GM19452 (cell line): Measurements from ENCODE around the gene IQCF6.
"Not testable (repeated sequence)": the region's sequence is repeated elsewhere in the genome, so short reads cannot be mapped to it uniquely, and the experiment has no call there.

Experiments used
- ATAC-seq: cut with Tn5 transposase; IDR thresholded peaks from one replicate; pipeline ENCODE4 v1.9.1; 2021; ENCODE audit not compliant: unreplicated experiment

The IQCF6 gene

DNA sequence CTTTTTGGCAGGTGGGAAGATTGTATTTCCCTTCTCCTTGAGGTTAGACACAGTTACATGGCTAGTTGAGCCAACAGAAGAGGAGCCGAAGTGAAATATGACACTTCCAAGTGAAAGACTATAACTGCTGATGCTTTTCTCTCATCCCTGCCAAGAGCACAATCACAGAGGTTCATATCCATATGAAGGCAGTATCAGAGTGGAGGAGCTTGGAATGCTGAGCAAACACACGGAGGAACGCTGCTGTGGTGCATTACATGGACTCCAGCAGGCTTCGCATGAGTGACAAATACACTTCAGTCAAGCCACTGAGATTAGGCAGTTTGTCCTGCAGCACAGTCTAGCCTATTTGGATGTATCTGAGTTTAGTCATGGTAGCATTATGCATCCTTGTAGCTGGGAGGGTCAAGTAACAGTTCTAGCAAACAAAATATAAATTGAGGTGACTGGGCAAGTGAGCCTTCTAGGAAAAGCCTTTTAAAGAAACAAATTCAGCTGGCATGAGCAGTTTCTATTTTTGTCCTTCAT is 5.4 kb downstream of the IQCF6 start:
- no peak for ATAC-seq

DNA sequence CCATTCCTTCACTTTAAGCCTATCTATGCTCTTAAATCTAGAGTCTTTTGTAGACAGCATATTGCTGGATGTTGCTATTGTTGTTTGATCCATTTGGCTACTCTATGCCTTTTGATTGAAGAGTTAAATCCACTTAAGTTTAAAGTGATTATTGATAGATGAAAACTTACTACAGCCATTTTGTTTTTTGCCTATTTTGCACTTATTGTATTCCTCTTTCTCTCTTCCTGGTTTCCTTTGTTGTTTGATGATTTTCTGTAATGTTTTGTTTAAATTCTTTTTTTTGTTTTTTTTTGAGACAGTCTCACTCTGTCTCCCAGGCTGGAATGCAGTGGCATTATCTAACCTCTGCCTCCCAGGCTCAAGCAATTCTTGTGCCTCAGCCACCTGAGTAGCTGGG is 19.8 kb downstream of the IQCF6 start:
- no peak for ATAC-seq

- not testable (repeated sequence) for ATAC-seq
Observed at GRCh38 chr3:51753763-51754750, 25.0 kb downstream of the IQCF6 start.

DNA sequence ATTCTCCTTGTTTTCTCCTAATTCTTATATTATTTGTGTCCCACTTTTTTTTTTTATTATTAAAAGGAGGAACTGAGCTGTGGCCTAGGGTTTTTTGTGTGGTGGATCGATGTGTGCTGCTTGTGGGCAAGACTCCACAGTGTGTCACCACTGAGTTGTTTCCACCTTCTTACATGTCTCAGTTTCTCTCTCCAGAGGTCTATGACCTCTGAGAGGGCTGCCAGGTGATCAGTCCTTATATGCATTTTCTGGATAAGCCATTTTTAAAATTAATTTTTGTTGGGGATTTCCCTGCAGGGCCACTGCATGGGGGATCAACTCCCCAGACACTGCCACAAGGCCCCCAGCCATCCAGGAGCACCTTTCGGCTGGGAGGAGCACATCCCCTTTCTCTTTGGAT is 27.8 kb downstream of the IQCF6 start:
- no peak for ATAC-seq

DNA sequence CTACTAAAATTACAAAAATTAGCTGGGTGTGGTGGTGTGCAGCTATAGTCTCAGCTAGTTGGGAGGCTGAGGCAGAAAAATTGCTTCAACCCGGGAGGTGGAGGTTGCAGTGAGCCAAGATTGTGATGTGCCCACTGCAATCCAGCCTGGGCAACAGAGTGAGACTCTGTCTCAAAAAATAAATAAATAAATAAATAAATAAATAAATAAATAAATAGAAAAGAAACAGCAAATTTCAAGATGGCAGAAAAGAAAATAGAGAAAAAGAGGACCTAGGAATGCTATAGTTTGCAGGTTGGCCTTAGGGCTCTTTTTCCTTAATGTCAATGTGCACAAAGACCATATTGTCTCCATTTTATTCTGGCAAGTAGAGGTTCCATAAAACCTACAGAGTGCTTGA is 28.2 kb downstream of the IQCF6 start:
- no peak for ATAC-seq

- no peak for ATAC-seq
Observed at GRCh38 chr3:51748327-51748726, 30.7 kb downstream of the IQCF6 start.

- no peak for ATAC-seq
Observed at GRCh38 chr3:51747840-51748239, 31.2 kb downstream of the IQCF6 start.

GRCh38 chr3:51742978-51743377 is 36.1 kb downstream of the IQCF6 start:
- not testable (repeated sequence) for ATAC-seq

DNA sequence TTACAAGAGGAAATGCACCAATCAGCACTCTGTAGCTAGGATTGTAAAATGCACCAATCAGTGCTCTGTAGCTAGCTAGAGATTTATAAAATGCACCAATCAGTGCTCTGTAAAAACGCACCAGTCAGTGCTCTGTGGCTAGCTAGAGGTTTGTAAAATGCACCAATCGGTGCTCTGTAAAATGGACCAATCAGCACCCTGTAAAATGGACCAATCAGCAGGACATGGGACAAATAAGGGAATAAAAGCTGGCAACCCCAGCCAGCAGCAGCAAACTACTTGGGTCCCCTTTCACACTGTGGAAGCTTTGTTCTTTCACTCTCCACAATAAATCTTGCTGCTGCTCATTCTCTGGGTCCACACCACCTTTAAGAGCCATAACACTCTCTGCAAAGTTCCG is 36.7 kb downstream of the IQCF6 start:
- not testable (repeated sequence) for ATAC-seq

DNA sequence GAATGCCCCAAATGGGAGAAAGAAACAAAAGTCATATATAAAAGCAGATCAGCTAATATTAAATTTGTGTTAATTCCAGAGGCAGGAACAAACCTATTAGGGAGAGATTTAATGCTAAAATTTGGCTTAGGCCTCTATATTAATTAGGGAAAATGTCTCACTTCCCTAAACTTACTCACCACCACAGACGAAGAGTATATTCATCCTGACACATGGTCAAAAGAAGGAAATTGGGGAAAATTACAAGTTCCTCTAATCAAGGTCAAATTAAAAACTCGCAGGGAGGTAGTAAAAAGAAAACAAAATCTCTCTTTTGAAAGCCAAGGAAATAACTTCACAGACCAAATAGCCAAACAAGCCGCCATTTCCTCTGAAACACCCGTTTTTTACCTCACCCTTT is 39.9 kb downstream of the IQCF6 start:
- no peak for ATAC-seq

- no peak for ATAC-seq
Observed at GRCh38 chr3:51735950-51736349, 43.1 kb downstream of the IQCF6 start.

DNA sequence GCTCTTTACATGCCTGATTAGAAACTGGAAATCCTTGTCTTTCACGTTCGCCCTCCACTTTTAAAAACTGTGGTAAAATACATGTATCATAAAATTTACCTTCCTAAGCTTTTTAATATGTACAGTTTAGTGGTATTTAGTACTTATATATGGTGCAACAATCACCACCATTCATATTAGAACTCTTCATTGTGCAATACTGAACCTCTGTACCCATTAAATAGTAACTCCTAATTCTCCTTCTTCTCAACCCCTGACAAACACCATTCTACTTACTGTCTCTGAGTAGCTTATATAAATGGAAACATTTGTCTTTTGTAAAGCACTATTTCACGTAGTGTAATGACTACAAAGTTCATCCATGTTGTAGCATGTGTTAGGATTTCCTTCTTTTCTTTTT is 44.0 kb downstream of the IQCF6 start:
- no peak for ATAC-seq

GRCh38 chr3:51734572-51734907 is 44.5 kb downstream of the IQCF6 start:
- no peak for ATAC-seq

- no peak for ATAC-seq
Observed at GRCh38 chr3:51733859-51734571, 45.0 kb downstream of the IQCF6 start.

DNA sequence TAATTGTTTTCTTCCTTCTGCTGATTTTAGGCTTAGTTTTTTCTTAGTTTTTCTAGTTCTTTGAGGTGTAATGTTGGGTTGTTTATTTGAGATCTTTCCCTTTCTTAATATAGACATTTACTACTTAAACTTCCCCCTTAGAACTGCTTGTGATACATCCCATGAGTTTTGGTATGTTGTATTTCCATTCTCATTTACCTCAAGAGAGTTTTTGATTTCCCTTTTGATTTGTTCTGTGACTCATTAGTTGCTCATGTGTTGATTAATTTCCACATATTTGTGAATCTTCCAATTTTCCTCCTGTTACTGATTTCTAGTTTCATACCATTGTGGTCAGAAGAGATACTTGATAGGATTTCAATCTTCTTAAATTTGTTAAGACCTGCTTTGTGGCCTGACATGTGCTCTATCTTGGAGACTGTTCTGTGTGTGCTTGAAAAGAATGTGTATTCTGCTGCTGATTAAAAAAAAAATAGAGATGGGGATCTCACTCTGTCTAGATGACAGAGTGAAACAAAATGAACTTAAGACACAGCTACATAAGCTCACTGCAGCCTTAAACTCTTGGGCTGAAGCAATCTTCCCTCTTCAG is 49.9 kb downstream of the IQCF6 start:
- ATAC-seq = no peak
